ENCODE results near the gene CLTCL1. TPM values are rescaled to one million over a fixed set of nuclear protein-coding genes. Genes with fewer than 3 reads are reported as not detected.
A peak's percentile ranks its signal among the peaks of the same experiment; 100 is the strongest.

Gene CLTCL1
- total RNA-seq, 6 experiments from 2014 or later, result 3.5 to 6.6 (median 5.7) TPM

- DNase-seq (peak in 1 of 3 donors; percentile 46), ATAC-seq (no peak)
- H3K4me1 ChIP-seq, result peaks cover 0 to 3% (median 0%) of the 10 kb centered on the region in 4 donors
- no peak for TF ChIP-seq CTCF (IDR thresholded peaks at IDR 0.05)
- no peak for TF ChIP-seq POLR2A (IDR thresholded peaks at IDR 0.05)
- peaks cover 0 to 19% of the 10 kb centered on the region in 2 donors for H3K27me3 ChIP-seq
- H3K4me3 ChIP-seq, result no peak overlapping the region
- H3K9me3 ChIP-seq, result no peaks in the 10 kb centered on the region
- intact Hi-C loops (cut with DNase I), result no loop called here
- WGBS (ENCODE audit: insufficient coverage, low coverage, low lambda C conversion rate, missing lambda C conversion rate), result 22% methylated on average over 17 of the region's 68 CpGs
- H3K27ac ChIP-seq, result no peak overlapping the region
- no peaks in the 10 kb centered on the region for H3K36me3 ChIP-seq
These were observed 140.8 kb downstream of the CLTCL1 start for GRCh38 chr22:19150482-19151328.

- Histone ChIP-seq H3K4me3 (peak within 1 kb of the TSS in 1 of 3 donors; percentile 2), H3K9me3 (no peaks in the 10 kb centered on the region), H3K27me3 (peaks cover 0 to 19% of the 10 kb centered on the region in 2 donors), H3K27ac (no peak within 1 kb of the TSS), H3K4me1 (peaks cover 0 to 3% (median 0%) of the 10 kb centered on the region in 4 donors), H3K36me3 (no peaks in the 10 kb centered on the region)
- ATAC-seq (no peak), DNase-seq (no peak)
- WGBS (ENCODE audit: insufficient coverage, low coverage, low lambda C conversion rate, missing lambda C conversion rate), result no CpG with 5 or more reads among the region's 59 CpGs
- intact Hi-C loops (cut with DNase I), result no loop called here
- TF ChIP-seq CTCF (IDR thresholded peaks at IDR 0.05), result no peak
- TF ChIP-seq POLR2A (IDR thresholded peaks at IDR 0.05), result no peak
These were observed 141.5 kb downstream of the CLTCL1 start, which contains the start of gene GSC2 for GRCh38 chr22:19149991-19150390. GSC2 (minus strand) TSS chr22:19150292; CDS start chr22:19150283, 9 bp downstream.

DNA sequence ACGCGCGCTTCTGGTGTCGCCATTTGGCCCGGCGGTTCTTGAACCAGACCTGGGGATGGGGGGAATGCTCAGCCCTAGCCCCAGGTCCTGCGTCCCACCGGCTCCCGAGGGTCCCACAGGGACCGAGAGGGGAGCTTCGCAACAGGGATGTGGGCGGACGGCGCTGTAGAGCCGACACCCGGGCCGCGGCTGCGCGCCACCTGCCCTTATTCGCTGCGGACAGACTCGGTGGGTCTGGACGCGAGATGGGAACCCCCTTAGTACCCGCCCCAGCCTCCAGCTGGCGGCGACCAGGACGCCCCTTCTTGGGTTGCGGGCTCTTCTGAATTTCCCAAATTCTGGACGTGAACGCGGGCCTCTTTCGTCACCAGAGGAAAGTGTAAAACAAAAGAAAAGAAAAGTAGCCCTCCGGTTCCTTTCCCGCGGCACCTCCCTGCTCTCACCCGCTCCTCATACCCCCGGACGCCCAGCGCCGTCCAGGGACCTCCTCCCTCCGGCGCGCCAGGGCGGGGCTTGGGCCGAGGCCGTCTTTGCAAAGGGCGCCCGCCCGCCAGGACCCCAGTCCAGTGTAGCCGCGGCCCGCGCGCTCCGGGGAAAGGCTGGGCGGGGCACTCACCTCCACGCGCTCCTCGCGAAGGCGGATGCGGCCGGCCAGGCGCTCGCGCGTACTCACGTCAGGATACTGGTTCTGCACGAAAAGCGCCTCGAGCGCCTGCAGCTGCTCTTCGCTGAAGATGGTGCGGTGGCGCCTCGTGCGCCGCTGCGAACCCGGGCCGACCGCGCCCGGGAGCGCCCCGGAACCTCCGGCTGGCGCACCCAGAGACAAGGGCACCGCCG lies 142.3 kb downstream of the CLTCL1 start:
- Histone ChIP-seq H3K27ac (no peak overlapping the region), H3K4me1 (peaks cover 0 to 3% (median 0%) of the 10 kb centered on the region in 4 donors), H3K27me3 (peaks cover 0 to 19% of the 10 kb centered on the region in 2 donors), H3K36me3 (no peaks in the 10 kb centered on the region), H3K4me3 (peak overlapping the region in 1 of 3 donors; percentile 2), H3K9me3 (no peaks in the 10 kb centered on the region)
- DNase-seq (peak in 1 of 3 donors; percentile 42), ATAC-seq (no peak)
- TF ChIP-seq CTCF (IDR thresholded peaks at IDR 0.05) (no peak), POLR2A (IDR thresholded peaks at IDR 0.05) (no peak)
- 4% methylated on average over 13 of the region's 92 CpGs for WGBS (ENCODE audit: insufficient coverage, low coverage, low lambda C conversion rate, missing lambda C conversion rate)
- intact Hi-C loops (cut with DNase I), result no loop called here

DNA sequence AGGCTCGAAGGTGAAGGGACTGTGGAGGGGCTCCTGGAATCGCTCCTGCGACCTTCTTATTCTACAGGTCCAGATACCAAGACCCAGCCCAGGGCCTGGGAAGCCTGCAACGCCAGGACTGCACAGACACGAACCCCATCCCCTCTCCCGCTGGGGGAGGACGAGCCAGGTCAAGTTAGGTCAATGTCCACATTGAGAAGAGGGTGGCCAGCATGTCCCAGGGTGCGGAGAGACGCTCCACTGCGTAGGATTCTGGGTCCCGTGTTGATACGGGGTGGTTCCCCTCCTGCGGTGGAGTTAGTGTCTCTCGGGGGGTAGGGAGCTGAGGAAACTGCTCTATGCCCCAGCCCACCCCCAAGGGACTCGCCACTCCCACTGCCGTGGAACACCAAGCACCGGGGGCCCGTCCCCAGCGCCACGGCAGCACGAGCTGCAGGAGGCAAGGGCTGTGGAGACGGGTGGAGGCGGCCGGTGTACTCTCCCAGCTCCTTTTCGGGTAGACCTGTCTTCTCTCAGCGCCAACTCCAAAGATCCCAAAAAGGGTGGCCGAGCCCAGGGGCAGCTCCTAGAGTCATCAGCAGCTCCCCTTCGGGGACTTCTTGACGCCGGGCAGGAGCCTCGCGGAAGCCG lies 143.0 kb downstream of the CLTCL1 start:
- Histone ChIP-seq H3K27me3 (peaks cover 0 to 19% of the 10 kb centered on the region in 2 donors), H3K4me3 (no peak overlapping the region), H3K36me3 (no peaks in the 10 kb centered on the region), H3K4me1 (peaks cover 0 to 7% (median 2%) of the 10 kb centered on the region in 4 donors), H3K9me3 (no peaks in the 10 kb centered on the region), H3K27ac (no peak overlapping the region)
- DNase-seq (peak in 1 of 3 donors; percentile 43), ATAC-seq (no peak)
- intact Hi-C loops (cut with DNase I), result no loop called here
- TF ChIP-seq POLR2A (IDR thresholded peaks at IDR 0.05), result no peak
- no peak for TF ChIP-seq CTCF (IDR thresholded peaks at IDR 0.05)
- WGBS (ENCODE audit: insufficient coverage, low coverage, low lambda C conversion rate, missing lambda C conversion rate), result 58% methylated on average over 3 of the region's 33 CpGs

Data from right lobe of liver (tissue), 6 donors.